Neural crest cell (in vitro differentiated cells): ENCODE data around the gene DISP2. TPM values are rescaled to one million over a fixed set of nuclear protein-coding genes. Genes with fewer than 3 reads are reported as not detected.

Source experiments
- DNase-seq: peaks from one replicate; pipeline ENCODE4 v3.0.0; 2021; ENCODE audit warnings: low read depth, mixed read lengths, low spot score
- H3K27ac Mint-ChIP-seq: one replicate; pipeline ENCODE4 v1.8.0; 2021; ENCODE audit warnings: mild to moderate bottlenecking, mixed read lengths; ENCODE audit not compliant: unreplicated experiment
- H3K27me3 Mint-ChIP-seq: 2 replicates; pipeline ENCODE4 v1.8.0; 2021; ENCODE audit warnings: low read depth, mild to moderate bottlenecking, mixed read lengths
- H3K36me3 Mint-ChIP-seq: 2 replicates; pipeline ENCODE4 v1.8.0; 2021; ENCODE audit warnings: low read depth, mild to moderate bottlenecking, mixed read lengths
- H3K4me1 Mint-ChIP-seq: 2 replicates; pipeline ENCODE4 v1.8.0; 2021; ENCODE audit warnings: mixed read lengths
- H3K4me3 Mint-ChIP-seq: one replicate; pipeline ENCODE4 v1.8.0; 2021; ENCODE audit warnings: mild to moderate bottlenecking, mixed read lengths
- H3K9me3 Mint-ChIP-seq: 2 replicates; pipeline ENCODE4 v1.8.0; 2021; ENCODE audit warnings: mixed read lengths
- CTCF ChIP-seq: fragments of 200-600 bp; sonication (generic); conservative IDR thresholded peaks from 2 replicates; pipeline ENCODE4 v1.5.0; 2021; ENCODE audit warnings: antibody characterized with exemption, mild to moderate bottlenecking
- total RNA-seq: library from RNA; stranded (reverse); gene quantifications from 2 replicates; pipeline ENCODE4 v1.2.1, GENCODE V29; 2021

The DISP2 gene
- total RNA-seq, 1 donor from 2014 or later = 3.1 TPM

DNA sequence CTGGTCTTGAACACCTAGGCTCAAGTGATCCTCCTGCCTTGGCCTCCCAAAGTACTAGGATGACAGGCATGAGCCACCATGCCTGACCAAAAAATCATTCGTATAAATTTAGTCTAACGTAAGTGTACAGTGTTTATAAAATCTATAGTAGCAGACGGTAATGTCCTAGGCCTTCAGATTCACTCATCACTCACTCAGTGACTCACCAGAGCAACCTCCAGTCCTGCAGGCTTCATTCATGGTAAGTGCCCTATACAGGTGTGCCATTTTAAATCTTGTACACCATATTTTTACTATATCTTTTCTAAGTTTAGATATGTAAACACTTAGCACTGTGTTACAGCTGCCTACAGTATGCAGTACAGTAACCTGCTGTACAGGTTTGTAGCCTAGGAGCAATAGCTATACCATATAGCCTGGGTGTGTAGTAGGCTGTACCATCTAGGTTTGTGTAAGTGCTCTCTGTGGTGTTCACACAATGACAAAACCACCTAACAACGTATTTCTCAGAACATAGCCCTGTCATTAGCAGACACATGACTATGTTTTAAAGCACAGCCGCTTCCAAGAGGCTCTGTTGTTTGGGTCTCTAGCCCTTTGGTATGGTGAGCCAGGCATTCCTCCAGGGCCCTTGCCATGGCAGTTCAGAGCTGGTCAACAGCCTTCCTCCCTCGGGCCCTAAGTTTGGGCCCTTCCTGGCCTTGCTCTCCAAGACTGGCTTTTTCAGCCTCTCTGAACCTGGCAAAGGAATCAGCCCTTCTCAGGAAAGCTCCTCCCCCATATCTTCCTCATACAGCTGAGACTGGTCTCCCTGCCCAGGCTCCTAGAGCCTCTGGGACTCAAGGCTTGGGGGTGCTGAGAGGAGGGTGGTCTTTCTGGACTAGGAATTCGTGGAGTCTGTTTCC is 15.4 kb upstream of the DISP2 start:
- no peak for TF ChIP-seq CTCF
- H3K9me3 Mint-ChIP-seq = no peaks in the 10 kb centered on the region
- DNase-seq = no peak
- no peaks in the 10 kb centered on the region for H3K36me3 Mint-ChIP-seq
- no peak overlapping the region for H3K27ac Mint-ChIP-seq
- no peak overlapping the region for H3K4me3 Mint-ChIP-seq
- H3K4me1 Mint-ChIP-seq = peaks cover 17% of the 10 kb centered on the region
- H3K27me3 Mint-ChIP-seq = no peaks in the 10 kb centered on the region

GRCh38 chr15:40343512-40343911 is 14.5 kb upstream of the DISP2 start:
- TF ChIP-seq CTCF = no peak
- Mint-ChIP-seq H3K4me3 (no peak overlapping the region), H3K36me3 (no peaks in the 10 kb centered on the region), H3K27me3 (no peaks in the 10 kb centered on the region), H3K4me1 (peaks cover 11% of the 10 kb centered on the region), H3K9me3 (no peaks in the 10 kb centered on the region), H3K27ac (peak overlapping the region; percentile 82)
- DNase-seq = no peak

DNA sequence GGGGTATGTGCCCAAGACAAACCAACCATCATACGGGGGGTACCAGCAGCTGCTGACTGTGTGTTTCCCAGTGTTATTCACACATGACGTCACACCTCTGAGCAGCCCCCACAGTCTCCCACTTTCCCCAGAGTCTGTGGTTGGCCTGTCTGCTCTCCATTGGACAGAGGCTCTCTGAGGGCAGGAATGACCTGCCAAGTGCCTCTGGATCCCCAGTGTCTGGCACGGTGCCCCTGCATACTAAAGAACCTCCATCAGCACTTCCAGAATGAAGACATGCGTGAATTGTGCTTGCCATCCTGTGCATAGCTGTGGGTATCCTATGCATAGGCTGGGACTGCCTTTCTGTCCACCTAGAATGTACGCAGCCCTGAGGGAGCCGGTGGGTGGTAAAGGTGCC is 13.8 kb upstream of the DISP2 start:
- Mint-ChIP-seq H3K4me3 (no peak overlapping the region), H3K36me3 (no peaks in the 10 kb centered on the region), H3K27me3 (no peaks in the 10 kb centered on the region), H3K27ac (no peak overlapping the region), H3K9me3 (no peaks in the 10 kb centered on the region), H3K4me1 (peaks cover 12% of the 10 kb centered on the region)
- DNase-seq = no peak
- no peak for TF ChIP-seq CTCF

- Mint-ChIP-seq H3K4me1 (peaks cover 13% of the 10 kb centered on the region), H3K27me3 (no peaks in the 10 kb centered on the region), H3K4me3 (no peak overlapping the region), H3K9me3 (no peaks in the 10 kb centered on the region), H3K36me3 (no peaks in the 10 kb centered on the region), H3K27ac (no peak overlapping the region)
- peak; percentile 70 for TF ChIP-seq CTCF
- peak; percentile 57 for DNase-seq
Measured at GRCh38 chr15:40344631-40345120, 13.3 kb upstream of the DISP2 start.

GRCh38 chr15:40345225-40345866 is 12.7 kb upstream of the DISP2 start:
- H3K27ac Mint-ChIP-seq = no peak overlapping the region
- no peaks in the 10 kb centered on the region for H3K27me3 Mint-ChIP-seq
- no peaks in the 10 kb centered on the region for H3K36me3 Mint-ChIP-seq
- peaks cover 13% of the 10 kb centered on the region for H3K4me1 Mint-ChIP-seq
- no peak for DNase-seq
- H3K4me3 Mint-ChIP-seq = no peak overlapping the region
- no peak for TF ChIP-seq CTCF
- no peaks in the 10 kb centered on the region for H3K9me3 Mint-ChIP-seq
